ENCODE measurements around the gene COL19A1.

- TF ChIP-seq CTCF (IDR thresholded peaks at IDR 0.05; ENCODE audit: insufficient read depth, low read length, poor library complexity, severe bottlenecking) = no peak
- no peak for TF ChIP-seq EZH2phosphoT487 (conservative IDR thresholded peaks at IDR 0.05; ENCODE audit: low read length)
Measured at GRCh38 chr6:69894578-69895347, 28.4 kb downstream of the COL19A1 start.

Measured in SU-DHL-6 (cell line).